T-helper 2 cell treated with Interferon-gamma antibody and Interleukin-4, amounts not matched to agents 5 μg/mL and 100 μg/mL, for 36 hours (primary cell): ENCODE data around the gene PLIN4.

Experiments
- DNase-seq: peaks from one replicate; pipeline ENCODE4 v3.0.0; 2021; ENCODE audit warnings: low spot score
- H3K27ac Mint-ChIP-seq: one replicate; pipeline ENCODE4 v1.8.0; 2021; ENCODE audit warnings: mild to moderate bottlenecking, mixed read lengths
- H3K27me3 Mint-ChIP-seq: one replicate; pipeline ENCODE4 v1.8.0; 2021; ENCODE audit warnings: low read depth, mixed read lengths
- H3K36me3 Mint-ChIP-seq: one replicate; pipeline ENCODE4 v1.8.0; 2021; ENCODE audit warnings: low read depth, mixed read lengths
- H3K4me1 Mint-ChIP-seq: one replicate; pipeline ENCODE4 v1.8.0; 2021; ENCODE audit warnings: low read depth, mixed read lengths
- H3K4me3 Mint-ChIP-seq: one replicate; pipeline ENCODE4 v1.8.0; 2022; ENCODE audit warnings: mild to moderate bottlenecking, moderate library complexity, mixed read lengths
- H3K9me3 Mint-ChIP-seq: one replicate; pipeline ENCODE4 v1.8.0; 2021; ENCODE audit warnings: mixed read lengths

PLIN4 gene

DNA sequence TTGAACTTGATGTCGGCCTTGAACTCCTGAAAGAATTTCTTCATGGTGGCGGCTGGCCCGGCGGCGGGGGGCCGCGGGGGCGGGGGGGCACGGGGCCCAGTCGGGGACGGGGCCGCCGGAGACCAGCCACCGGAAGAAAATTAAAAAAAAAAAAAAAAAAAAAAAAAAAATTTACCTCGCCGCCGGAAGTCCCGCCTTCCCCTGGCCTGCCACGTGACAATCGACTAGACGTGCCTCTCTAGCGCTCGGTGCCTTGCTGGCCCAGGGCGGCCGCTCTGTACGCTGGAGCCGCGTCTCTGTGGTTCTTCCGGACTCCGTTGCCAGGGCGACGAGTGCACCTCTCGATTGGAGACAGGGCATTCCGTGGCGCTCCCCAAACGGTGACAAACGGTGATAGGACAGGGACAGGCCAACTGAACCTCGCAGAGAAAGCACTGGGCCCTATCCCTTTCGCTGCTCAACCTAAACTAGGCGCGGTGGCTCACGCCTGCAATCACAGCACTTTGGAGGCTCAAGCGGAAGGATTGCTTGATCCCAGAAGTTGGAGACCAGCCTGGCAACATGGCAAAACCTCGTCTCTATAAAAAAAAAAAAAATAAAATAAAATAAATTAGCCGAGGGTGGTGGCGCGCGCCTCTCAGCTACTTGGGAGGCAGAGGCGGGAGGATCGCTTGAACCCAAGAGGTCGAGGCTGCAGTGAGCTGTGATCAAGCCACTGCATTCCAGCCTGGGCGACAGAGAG lies 60.5 kb downstream of the PLIN4 start, which contains the start of gene UBXN6:
Gene UBXN6, minus strand, starts transcription at position 141 of the 742 bp plus-strand sequence. Its CDS starts 97 bp downstream, at position 44.
- H3K4me1 Mint-ChIP-seq, result peaks cover 13% of the 10 kb centered on the region
- peak within 1 kb of the TSS; percentile 88 for H3K27ac Mint-ChIP-seq
- no peaks in the 10 kb centered on the region for H3K36me3 Mint-ChIP-seq
- peak within 1 kb of the TSS; percentile 94 for H3K4me3 Mint-ChIP-seq
- no peaks in the 10 kb centered on the region for H3K9me3 Mint-ChIP-seq
- DNase-seq, result peak; percentile 99
- no peaks in the 10 kb centered on the region for H3K27me3 Mint-ChIP-seq

- H3K27ac Mint-ChIP-seq, result peak overlapping the region; percentile 81
- no peak for DNase-seq
- peak overlapping the region; percentile 94 for H3K4me3 Mint-ChIP-seq
- H3K9me3 Mint-ChIP-seq, result no peaks in the 10 kb centered on the region
- no peaks in the 10 kb centered on the region for H3K36me3 Mint-ChIP-seq
- no peaks in the 10 kb centered on the region for H3K27me3 Mint-ChIP-seq
- peaks cover 13% of the 10 kb centered on the region for H3K4me1 Mint-ChIP-seq
Observed at GRCh38 chr19:4456843-4457653, 61.2 kb downstream of the PLIN4 start.

DNA sequence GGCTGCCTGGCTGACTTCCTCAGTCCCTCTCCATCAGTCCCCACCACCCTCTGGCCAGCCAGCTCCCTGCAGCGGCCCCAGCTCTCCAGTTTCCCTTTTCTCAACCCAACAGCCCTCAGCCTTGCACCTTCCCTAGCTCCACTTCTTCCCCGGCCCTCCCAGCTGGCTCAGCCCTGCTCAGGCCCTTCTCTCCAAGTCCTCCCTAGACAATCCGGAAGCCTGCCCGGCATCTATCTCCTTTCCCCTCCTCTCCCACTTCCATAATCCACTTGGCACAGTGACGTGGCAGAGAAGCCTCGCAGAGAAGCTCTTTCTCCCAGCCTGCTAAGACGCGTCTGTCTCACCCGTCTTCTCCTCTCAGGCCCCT lies 61.8 kb downstream of the PLIN4 start:
- Mint-ChIP-seq H3K36me3 (no peaks in the 10 kb centered on the region), H3K4me1 (peaks cover 13% of the 10 kb centered on the region), H3K9me3 (no peaks in the 10 kb centered on the region), H3K27ac (peak overlapping the region; percentile 81), H3K4me3 (peak overlapping the region; percentile 94), H3K27me3 (no peaks in the 10 kb centered on the region)
- no peak for DNase-seq

DNA sequence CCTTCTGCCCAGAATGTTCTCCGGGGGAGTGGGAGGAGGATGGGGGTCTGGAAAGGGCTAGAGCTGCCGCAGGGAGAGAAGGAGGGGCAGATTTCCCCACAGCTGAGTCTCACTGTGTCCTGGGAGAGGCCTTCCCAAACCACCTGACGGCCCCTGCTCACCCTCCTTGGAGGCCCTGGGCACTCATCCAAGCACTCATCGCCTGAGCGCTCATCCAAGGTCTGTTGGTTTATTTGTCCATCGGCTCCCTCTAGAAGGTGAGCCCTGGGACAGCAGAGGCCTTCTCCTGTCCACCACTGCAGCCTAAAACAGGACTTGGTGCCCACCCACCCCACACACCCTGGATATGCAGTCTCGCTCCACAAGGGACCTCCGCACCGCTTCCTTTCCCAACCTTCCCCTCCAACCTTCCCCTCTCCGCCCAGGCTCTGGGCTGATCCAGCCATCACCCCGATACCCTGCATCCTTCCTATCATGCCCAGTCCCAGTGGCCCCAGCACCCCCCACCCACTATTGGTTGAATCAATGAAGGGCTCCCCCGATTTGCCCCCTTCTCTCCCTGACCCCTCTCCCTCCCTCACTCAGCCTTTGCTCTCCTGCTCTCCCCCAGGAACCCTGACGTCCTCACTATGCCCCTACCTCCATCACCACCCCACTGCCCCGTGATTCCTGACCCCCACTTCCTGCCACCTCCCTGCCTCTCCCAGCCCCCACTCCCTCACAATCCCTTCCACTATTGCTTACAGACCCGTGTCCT lies 62.4 kb downstream of the PLIN4 start:
- H3K4me3 Mint-ChIP-seq, result peak overlapping the region; percentile 94
- peaks cover under 1% of the 10 kb centered on the region for H3K36me3 Mint-ChIP-seq
- no peaks in the 10 kb centered on the region for H3K9me3 Mint-ChIP-seq
- peaks cover 13% of the 10 kb centered on the region for H3K4me1 Mint-ChIP-seq
- no peak for DNase-seq
- H3K27ac Mint-ChIP-seq, result peak overlapping the region; percentile 81
- H3K27me3 Mint-ChIP-seq, result no peaks in the 10 kb centered on the region

- H3K27ac Mint-ChIP-seq, result no peak overlapping the region
- no peak overlapping the region for H3K4me3 Mint-ChIP-seq
- no peak for DNase-seq
- H3K36me3 Mint-ChIP-seq, result peaks cover 4% of the 10 kb centered on the region
- H3K4me1 Mint-ChIP-seq, result peaks cover 13% of the 10 kb centered on the region
- no peaks in the 10 kb centered on the region for H3K9me3 Mint-ChIP-seq
- no peaks in the 10 kb centered on the region for H3K27me3 Mint-ChIP-seq
Observed at GRCh38 chr19:4454747-4455718, 63.3 kb downstream of the PLIN4 start.

- Mint-ChIP-seq H3K27me3 (no peaks in the 10 kb centered on the region), H3K36me3 (peaks cover 14% of the 10 kb centered on the region), H3K4me1 (peaks cover 13% of the 10 kb centered on the region), H3K4me3 (no peak overlapping the region), H3K27ac (no peak overlapping the region), H3K9me3 (no peaks in the 10 kb centered on the region)
- DNase-seq, result no peak
Observed at GRCh38 chr19:4453232-4454179, 64.8 kb downstream of the PLIN4 start.

- Mint-ChIP-seq H3K4me1 (peaks cover 9% of the 10 kb centered on the region), H3K36me3 (peaks cover 15% of the 10 kb centered on the region), H3K4me3 (no peak overlapping the region), H3K27ac (no peak overlapping the region), H3K9me3 (no peaks in the 10 kb centered on the region), H3K27me3 (no peaks in the 10 kb centered on the region)
- DNase-seq, result no peak
Observed at GRCh38 chr19:4452230-4452990, 65.9 kb downstream of the PLIN4 start.
